ENCODE measurements around the gene NMNAT3.
A peak's percentile ranks its signal among the peaks of the same experiment; 100 is the strongest.

DNA sequence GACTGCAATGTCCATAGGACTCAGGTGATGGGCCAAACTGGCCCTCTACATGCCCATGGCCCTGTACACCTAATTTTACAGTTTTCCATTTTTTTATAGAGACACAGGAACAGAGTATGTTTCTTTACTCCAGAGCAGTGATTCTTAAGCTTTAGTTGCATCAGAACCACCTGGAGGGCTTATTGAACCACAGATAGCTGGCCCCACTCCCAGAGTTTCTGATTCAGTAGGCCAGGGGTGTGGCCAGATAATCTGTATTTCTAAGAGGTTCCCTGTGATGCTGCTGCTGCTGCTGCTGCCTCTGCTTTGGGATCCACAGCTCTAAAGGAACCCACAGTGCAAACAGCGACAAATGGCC lies 143.3 kb downstream of the NMNAT3 start:
- TF ChIP-seq, protein P1, sequence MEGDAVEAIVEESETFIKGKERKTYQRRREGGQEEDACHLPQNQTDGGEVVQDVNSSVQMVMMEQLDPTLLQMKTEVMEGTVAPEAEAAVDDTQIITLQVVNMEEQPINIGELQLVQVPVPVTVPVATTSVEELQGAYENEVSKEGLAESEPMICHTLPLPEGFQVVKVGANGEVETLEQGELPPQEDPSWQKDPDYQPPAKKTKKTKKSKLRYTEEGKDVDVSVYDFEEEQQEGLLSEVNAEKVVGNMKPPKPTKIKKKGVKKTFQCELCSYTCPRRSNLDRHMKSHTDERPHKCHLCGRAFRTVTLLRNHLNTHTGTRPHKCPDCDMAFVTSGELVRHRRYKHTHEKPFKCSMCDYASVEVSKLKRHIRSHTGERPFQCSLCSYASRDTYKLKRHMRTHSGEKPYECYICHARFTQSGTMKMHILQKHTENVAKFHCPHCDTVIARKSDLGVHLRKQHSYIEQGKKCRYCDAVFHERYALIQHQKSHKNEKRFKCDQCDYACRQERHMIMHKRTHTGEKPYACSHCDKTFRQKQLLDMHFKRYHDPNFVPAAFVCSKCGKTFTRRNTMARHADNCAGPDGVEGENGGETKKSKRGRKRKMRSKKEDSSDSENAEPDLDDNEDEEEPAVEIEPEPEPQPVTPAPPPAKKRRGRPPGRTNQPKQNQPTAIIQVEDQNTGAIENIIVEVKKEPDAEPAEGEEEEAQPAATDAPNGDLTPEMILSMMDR (IDR thresholded peaks at IDR 0.05) = no peak
- peak in 1 of 2 donors; percentile 6 for TF ChIP-seq POLR2A (IDR thresholded peaks at IDR 0.05)

Measured in adrenal gland (tissue), 5 donors.